ENCODE results near the gene MRPL32. TPM values are rescaled to one million over a fixed set of nuclear protein-coding genes. Genes with fewer than 3 reads are reported as not detected.

Gene MRPL32
- total RNA-seq, 2 donors from 2014 or later: 15.5 to 25.7 TPM

DNA sequence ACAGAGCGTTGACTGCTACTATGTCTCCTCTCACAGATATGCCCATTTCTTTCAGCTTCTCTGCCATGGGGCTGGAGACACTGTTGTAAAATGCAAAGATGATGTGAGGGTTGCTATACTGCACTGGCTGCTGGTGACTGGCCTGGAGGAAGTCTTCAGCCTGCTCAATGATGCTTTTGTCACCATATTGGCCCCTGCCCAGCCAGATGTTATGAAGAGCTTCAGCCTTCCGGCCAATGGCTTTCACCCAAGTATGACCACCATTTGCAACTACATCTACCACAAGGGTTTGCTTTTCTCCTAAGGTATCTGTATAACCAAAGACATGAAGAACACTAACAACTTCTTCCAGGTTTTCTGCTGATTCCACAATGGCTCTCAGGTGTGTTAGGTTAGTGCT lies 21.9 kb upstream of the MRPL32 start:
- no peak overlapping the region for H3K4me3 ChIP-seq
- TF ChIP-seq POLR2A (IDR thresholded peaks at IDR 0.05): no peak
- TF ChIP-seq, protein P1, sequence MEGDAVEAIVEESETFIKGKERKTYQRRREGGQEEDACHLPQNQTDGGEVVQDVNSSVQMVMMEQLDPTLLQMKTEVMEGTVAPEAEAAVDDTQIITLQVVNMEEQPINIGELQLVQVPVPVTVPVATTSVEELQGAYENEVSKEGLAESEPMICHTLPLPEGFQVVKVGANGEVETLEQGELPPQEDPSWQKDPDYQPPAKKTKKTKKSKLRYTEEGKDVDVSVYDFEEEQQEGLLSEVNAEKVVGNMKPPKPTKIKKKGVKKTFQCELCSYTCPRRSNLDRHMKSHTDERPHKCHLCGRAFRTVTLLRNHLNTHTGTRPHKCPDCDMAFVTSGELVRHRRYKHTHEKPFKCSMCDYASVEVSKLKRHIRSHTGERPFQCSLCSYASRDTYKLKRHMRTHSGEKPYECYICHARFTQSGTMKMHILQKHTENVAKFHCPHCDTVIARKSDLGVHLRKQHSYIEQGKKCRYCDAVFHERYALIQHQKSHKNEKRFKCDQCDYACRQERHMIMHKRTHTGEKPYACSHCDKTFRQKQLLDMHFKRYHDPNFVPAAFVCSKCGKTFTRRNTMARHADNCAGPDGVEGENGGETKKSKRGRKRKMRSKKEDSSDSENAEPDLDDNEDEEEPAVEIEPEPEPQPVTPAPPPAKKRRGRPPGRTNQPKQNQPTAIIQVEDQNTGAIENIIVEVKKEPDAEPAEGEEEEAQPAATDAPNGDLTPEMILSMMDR (IDR thresholded peaks at IDR 0.05): no peak
- H3K4me1 ChIP-seq: peaks cover 49% of the 10 kb centered on the region
- DNase-seq (no peak), ATAC-seq (no peak)
- H3K9me3 ChIP-seq: no peaks in the 10 kb centered on the region
- intact Hi-C loops (cut with DNase I): no loop called here
- no peaks in the 10 kb centered on the region for H3K36me3 ChIP-seq (replicated peaks in 1 of 2; ENCODE audit: insufficient read depth in 1 of 2, low read depth in 2 of 2)
- no peaks in the 10 kb centered on the region for H3K27me3 ChIP-seq
- H3K27ac ChIP-seq: peak overlapping the region in 3 of 4 donors; percentile 86 to 89 (median 87)
- WGBS, 2 donors: 78 to 83% methylated on average over 2 of the region's 2 CpGs

DNA sequence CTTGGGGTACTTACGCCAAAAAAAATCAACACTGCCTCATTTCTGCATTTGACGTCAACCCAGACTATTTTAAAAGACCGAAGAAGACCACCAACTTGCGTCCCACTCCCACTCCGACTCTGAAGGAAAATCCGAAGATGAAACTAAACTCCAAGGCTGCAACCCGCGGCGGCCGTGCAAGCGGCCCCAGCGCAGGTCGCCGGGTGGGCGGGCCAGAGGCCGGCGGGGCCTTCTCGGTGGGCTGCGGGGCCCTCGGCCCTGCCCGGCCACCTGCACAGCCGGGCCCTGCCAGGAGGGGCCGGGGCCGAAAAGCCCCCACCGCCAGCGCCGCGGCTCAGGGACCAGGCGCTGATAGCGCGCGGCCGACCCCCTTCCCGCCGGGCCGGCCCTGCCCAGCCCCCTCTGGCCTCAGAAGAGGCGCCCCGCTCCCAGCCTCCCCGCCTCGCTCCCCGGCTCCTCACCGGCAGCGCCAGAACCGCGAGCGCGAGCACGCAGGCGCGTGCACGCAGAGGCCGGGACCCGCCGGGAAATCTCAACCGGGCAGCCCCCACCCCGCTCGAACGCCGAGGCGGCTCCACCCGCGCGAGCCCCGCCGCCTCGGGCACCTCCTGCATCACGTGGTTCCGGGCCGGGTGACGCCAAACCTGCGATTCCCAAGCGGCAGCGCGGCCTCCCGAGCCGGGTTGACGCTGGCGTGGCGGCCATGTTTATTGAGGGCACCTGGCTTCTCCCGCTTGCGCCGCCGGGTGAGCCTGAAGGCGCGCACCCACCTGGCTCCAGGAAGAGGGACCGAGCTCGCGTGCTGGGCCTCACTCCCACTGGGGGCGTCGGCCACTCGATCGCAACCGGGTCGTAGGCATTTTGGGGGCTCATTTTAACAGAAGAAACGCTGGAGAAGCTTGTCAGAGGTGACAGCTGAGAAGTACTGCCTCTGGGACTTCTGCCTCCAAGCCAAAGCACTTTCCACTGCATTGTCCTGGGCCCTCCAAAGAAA lies 20.4 kb upstream of the MRPL32 start, which contains the start of gene C7orf25:
Gene C7orf25, minus strand, starts transcription at position 617 of the 994 bp plus-strand sequence. CDS start 1,170 bp downstream, outside the sequence.
- Histone ChIP-seq H3K4me1 (peaks cover 49% of the 10 kb centered on the region), H3K27ac (peak within 1 kb of the TSS; percentile 64 to 89 (median 86)), H3K9me3 (no peaks in the 10 kb centered on the region), H3K4me3 (peak within 1 kb of the TSS; percentile 61 to 66), H3K36me3 (replicated peaks in 1 of 2; ENCODE audit: insufficient read depth in 1 of 2, low read depth in 2 of 2) (peaks cover 0 to 4% of the 10 kb centered on the region in 2 donors), H3K27me3 (no peaks in the 10 kb centered on the region)
- TF ChIP-seq POLR2A (IDR thresholded peaks at IDR 0.05): peak; percentile 50 to 73 (median 66)
- TF ChIP-seq, protein P1 (IDR thresholded peaks at IDR 0.05): peak in 1 of 7 experiments; percentile 29
- peak; percentile 96 to 97 (median 97) for DNase-seq
- peak; percentile 94 for ATAC-seq
- 0% methylated on average over 14 to 93 of the region's 95 CpGs for WGBS, 2 donors
- intact Hi-C loops (cut with DNase I): no loop called here

DNA sequence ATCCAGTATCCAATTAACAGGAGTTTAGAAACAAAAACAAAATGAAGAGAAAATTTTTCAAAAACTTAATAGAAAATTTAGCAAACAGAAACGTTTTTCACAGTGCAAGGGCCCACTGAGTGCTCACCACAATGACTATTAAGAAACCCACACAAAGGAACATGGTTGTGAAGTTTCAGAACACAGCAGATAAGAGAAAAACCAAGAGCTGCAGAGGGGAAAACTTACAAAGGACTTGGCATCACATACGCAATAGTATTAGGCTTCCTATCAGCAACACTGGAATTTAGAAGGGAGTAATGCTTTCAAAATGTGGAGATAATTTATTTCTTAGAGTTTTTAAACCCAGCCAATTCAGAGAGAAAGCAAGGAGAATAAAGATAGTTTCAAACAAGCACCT lies 18.6 kb upstream of the MRPL32 start:
- H3K4me3 ChIP-seq: no peak overlapping the region
- WGBS, 2 donors: 57 to 64% methylated on average over 2 of the region's 2 CpGs
- TF ChIP-seq POLR2A (IDR thresholded peaks at IDR 0.05): no peak
- TF ChIP-seq, protein P1 (IDR thresholded peaks at IDR 0.05): no peak
- DNase-seq (no peak), ATAC-seq (no peak)
- H3K9me3 ChIP-seq: no peaks in the 10 kb centered on the region
- intact Hi-C loops (cut with DNase I): no loop called here
- H3K4me1 ChIP-seq: peaks cover 35% of the 10 kb centered on the region
- peaks cover 0 to 8% of the 10 kb centered on the region in 2 donors for H3K36me3 ChIP-seq (replicated peaks in 1 of 2; ENCODE audit: insufficient read depth in 1 of 2, low read depth in 2 of 2)
- peak overlapping the region in 1 of 4 donors; percentile 15 for H3K27ac ChIP-seq
- H3K27me3 ChIP-seq: no peaks in the 10 kb centered on the region

DNA sequence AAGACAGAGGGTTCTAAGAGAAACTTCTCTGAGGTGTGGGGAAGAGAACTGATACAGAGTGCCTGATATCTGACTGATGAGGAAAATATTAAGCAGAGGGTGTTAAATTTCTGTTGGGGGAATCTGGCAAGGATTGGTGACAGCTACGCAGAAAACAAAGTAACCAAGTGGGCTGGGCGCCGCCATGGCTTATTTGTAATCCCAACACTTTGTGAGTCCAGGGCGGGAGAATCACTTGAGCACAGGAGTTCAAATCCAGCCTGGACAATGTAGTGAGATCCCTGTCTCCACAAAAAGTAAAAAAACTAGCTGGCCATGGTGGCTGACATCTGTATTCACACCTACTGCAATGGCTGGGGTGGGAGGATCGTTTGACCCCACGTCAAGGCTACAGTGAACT lies 18.2 kb upstream of the MRPL32 start:
- no peak for ATAC-seq
- Histone ChIP-seq H3K9me3 (no peaks in the 10 kb centered on the region), H3K27ac (peak overlapping the region in 1 of 4 donors; percentile 15), H3K4me3 (no peak overlapping the region), H3K4me1 (peaks cover 31% of the 10 kb centered on the region), H3K27me3 (no peaks in the 10 kb centered on the region), H3K36me3 (replicated peaks in 1 of 2; ENCODE audit: insufficient read depth in 1 of 2, low read depth in 2 of 2) (peaks cover 0 to 8% of the 10 kb centered on the region in 2 donors)
- intact Hi-C loops (cut with DNase I): no loop called here
- no peak for DNase-seq
- no peak for TF ChIP-seq POLR2A (IDR thresholded peaks at IDR 0.05)
- TF ChIP-seq, protein P1 (IDR thresholded peaks at IDR 0.05): no peak
- WGBS, 2 donors: 74 to 79% methylated on average over 6 of the region's 6 CpGs

Data from body of pancreas (tissue), 4 donors.